Sigmoid colon (tissue), 7 donors: ENCODE data around the gene AKR1C4. TPM values are rescaled to one million over a fixed set of nuclear protein-coding genes. Genes with fewer than 3 reads are reported as not detected.

ENCODE experiments used
- DNase-seq: peaks from one replicate; pipeline ENCODE4 v3.0.0-alpha.2; 2019
- H3K27ac ChIP-seq, 4 donors: fragments of 200-600 bp; sonication (generic); one replicate each; pipeline ENCODE4 v1.5.1; 2016 to 2019; ENCODE audit warnings: mild to moderate bottlenecking in 1 of 4
- H3K27me3 ChIP-seq, 3 donors: fragments of 200-600 bp; sonication (generic); one replicate each; pipeline ENCODE4 v1.5.1; 2019; ENCODE audit warnings: mild to moderate bottlenecking in 1 of 3
- H3K36me3 ChIP-seq, 4 donors: fragments of 200-600 bp; sonication (generic); one replicate each; pipeline ENCODE4 v1.5.1; 2016 to 2019
- H3K4me1 ChIP-seq, 4 donors: fragments of 200-600 bp; sonication (generic); one replicate each; pipeline ENCODE4 v1.5.1; 2017 to 2019
- H3K4me3 ChIP-seq, 4 donors: fragments of 200-600 bp; sonication (generic); one replicate each; pipeline ENCODE4 v1.5.1; 2017 to 2019; ENCODE audit warnings: mild to moderate bottlenecking in 2 of 4, moderate library complexity in 1 of 4
- H3K9me3 ChIP-seq, 4 donors: fragments of 200-600 bp in 3 of 4; sonication (generic) in 3 of 4; one replicate each; pipeline versions ENCODE4 v1.5.1 to v1.6.1; 2013 to 2019
- EP300 ChIP-seq, 4 donors: sonication (generic); formaldehyde crosslinking; IDR thresholded peaks; one replicate each; pipeline ENCODE4 v1.6.1; 2017; ENCODE audit warnings: antibody characterized with exemption in 4 of 4
- POLR2A ChIP-seq, 2 donors: fragments of 450-650 bp; IDR thresholded peaks; one replicate each; pipeline ENCODE4 v1.6.1; 2016; ENCODE audit warnings: antibody characterized with exemption in 2 of 2, mild to moderate bottlenecking in 2 of 2, moderate library complexity in 2 of 2
- POLR2AphosphoS5 ChIP-seq, 4 donors: sonication (generic); formaldehyde crosslinking; IDR thresholded peaks; one replicate each; pipeline ENCODE4 v1.6.1; 2017; ENCODE audit warnings: antibody characterized with exemption in 4 of 4
- WGBS, 2 donors: extraction: QIAGEN DNeasy Blood & Tissue Kit; methylation state at CpG; one replicate each; pipeline ENCODE4 v1.1.7; 2013; 5-methylcytosine and 5-hydroxymethylcytosine counted together
- intact Hi-C: fragments of 100-400 bp; cut with DNase I; formaldehyde crosslinking; loops from one replicate; pipeline ENCODE4 v1.15.1; 2023
- polyA plus RNA-seq, 3 donors: library from polyadenylated mRNA; stranded (reverse); fragments of 200-250 nt; gene quantifications; one replicate each; pipeline ENCODE4 v1.2.3, GENCODE V29; 2013
- total RNA-seq, 4 donors: library from RNA; depleted of rRNA; stranded (reverse); fragments of >200 nt; gene quantifications; one replicate each; pipeline ENCODE4 v1.1.0, GENCODE V29; 2016
- TF ChIP-seq, protein P1 (sequence below), 4 experiments: fragments of 450-650 bp in 3 of 4; fragments of 200-600 bp in 1 of 4; IDR thresholded peaks; one replicate each; pipeline ENCODE4 v1.5.1; 2016 to 2019; ENCODE audit warnings: antibody characterized with exemption in 4 of 4, mild to moderate bottlenecking in 3 of 4, moderate library complexity in 2 of 4
- donor health status: healthy with polysubstance abuse.
- donor health status: Bipolar disorder and iron deficiency.
- donor health status: healthy.

The AKR1C4 gene
- total and polyA plus RNA-seq, 7 donors = not detected

DNA sequence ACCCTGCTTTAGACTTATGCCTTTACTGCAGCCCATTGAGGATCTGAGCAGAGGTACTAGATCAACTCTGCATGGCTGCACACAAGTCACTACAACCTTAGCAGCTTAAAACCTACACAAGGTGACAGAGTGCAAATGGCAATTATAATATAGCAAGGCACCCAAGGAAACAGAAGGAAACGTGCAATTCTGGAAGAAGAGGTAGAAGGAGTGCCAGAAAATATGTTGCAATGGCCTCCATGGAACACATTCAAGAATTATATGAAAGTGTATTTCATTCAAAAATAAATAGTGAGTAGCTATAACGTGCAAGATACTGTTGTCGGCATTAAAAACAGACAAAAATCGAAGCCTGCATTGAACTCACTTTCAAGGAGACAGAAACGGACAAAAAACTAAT, 8.8 kb upstream of the AKR1C4 start:
- no peak for DNase-seq
- no peaks in the 10 kb centered on the region for H3K27me3 ChIP-seq
- H3K27ac ChIP-seq = no peak overlapping the region
- H3K9me3 ChIP-seq = no peaks in the 10 kb centered on the region
- intact Hi-C loops = no loop called here
- 83 to 88% methylated on average over 5 of the region's 5 CpGs for WGBS, 2 donors
- no peaks in the 10 kb centered on the region for H3K36me3 ChIP-seq
- H3K4me3 ChIP-seq = no peak overlapping the region
- TF ChIP-seq POLR2AphosphoS5 (IDR thresholded peaks at IDR 0.05) = no peak
- TF ChIP-seq, protein P1, sequence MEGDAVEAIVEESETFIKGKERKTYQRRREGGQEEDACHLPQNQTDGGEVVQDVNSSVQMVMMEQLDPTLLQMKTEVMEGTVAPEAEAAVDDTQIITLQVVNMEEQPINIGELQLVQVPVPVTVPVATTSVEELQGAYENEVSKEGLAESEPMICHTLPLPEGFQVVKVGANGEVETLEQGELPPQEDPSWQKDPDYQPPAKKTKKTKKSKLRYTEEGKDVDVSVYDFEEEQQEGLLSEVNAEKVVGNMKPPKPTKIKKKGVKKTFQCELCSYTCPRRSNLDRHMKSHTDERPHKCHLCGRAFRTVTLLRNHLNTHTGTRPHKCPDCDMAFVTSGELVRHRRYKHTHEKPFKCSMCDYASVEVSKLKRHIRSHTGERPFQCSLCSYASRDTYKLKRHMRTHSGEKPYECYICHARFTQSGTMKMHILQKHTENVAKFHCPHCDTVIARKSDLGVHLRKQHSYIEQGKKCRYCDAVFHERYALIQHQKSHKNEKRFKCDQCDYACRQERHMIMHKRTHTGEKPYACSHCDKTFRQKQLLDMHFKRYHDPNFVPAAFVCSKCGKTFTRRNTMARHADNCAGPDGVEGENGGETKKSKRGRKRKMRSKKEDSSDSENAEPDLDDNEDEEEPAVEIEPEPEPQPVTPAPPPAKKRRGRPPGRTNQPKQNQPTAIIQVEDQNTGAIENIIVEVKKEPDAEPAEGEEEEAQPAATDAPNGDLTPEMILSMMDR (IDR thresholded peaks at IDR 0.05) = no peak
- no peak for TF ChIP-seq POLR2A (IDR thresholded peaks at IDR 0.05)
- no peak for TF ChIP-seq EP300 (IDR thresholded peaks at IDR 0.05)
- H3K4me1 ChIP-seq = no peaks in the 10 kb centered on the region

DNA sequence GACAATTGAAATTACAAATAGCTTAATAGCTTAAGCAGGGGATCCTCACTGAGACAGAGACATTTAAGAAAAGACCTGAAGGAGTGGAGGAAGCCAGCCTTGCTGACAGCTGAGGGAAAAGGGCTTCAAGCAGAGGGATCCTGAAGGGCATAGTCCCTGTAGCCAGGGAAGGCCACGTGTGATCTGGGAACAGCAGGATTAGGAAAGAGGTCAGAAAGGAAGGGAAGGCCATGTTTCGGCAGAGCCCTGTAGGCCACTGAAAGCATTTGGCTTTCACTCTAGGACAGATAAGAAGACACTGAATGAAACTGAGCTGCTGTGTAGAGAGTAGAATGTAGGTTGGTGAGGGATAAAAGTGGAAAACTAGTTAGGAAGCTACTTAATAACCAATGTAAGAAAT, 8.3 kb upstream of the AKR1C4 start:
- no peaks in the 10 kb centered on the region for H3K4me1 ChIP-seq
- 80 to 86% methylated on average over 2 of the region's 2 CpGs for WGBS, 2 donors
- DNase-seq = no peak
- no peak overlapping the region for H3K4me3 ChIP-seq
- H3K9me3 ChIP-seq = no peaks in the 10 kb centered on the region
- TF ChIP-seq POLR2A (IDR thresholded peaks at IDR 0.05) (no peak), EP300 (IDR thresholded peaks at IDR 0.05) (no peak), POLR2AphosphoS5 (IDR thresholded peaks at IDR 0.05) (no peak)
- TF ChIP-seq, protein P1 (IDR thresholded peaks at IDR 0.05) = no peak
- H3K27ac ChIP-seq = no peak overlapping the region
- intact Hi-C loops = no loop called here
- H3K36me3 ChIP-seq = no peaks in the 10 kb centered on the region
- H3K27me3 ChIP-seq = no peaks in the 10 kb centered on the region

DNA sequence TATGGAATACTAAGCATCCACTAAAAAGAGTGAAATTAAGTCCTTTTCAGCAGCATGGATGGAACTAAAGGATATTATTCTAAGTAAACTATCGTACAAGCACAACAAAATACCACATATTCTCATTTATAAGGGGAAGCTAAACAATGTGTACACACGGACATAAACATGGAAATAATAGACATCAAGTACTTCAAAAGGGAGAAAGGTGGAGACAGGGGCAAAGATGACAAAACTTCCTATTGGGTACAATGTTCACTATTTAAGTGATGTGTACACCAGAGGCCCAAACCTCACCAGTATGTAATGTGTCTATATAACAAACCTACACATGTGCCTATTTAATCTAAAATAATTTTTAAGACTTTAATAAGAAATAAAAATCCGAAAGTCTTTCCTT, 2.2 kb upstream of the AKR1C4 start:
- WGBS, 2 donors = 92 to 93% methylated on average over 3 of the region's 3 CpGs
- no peaks in the 10 kb centered on the region for H3K36me3 ChIP-seq

DNA sequence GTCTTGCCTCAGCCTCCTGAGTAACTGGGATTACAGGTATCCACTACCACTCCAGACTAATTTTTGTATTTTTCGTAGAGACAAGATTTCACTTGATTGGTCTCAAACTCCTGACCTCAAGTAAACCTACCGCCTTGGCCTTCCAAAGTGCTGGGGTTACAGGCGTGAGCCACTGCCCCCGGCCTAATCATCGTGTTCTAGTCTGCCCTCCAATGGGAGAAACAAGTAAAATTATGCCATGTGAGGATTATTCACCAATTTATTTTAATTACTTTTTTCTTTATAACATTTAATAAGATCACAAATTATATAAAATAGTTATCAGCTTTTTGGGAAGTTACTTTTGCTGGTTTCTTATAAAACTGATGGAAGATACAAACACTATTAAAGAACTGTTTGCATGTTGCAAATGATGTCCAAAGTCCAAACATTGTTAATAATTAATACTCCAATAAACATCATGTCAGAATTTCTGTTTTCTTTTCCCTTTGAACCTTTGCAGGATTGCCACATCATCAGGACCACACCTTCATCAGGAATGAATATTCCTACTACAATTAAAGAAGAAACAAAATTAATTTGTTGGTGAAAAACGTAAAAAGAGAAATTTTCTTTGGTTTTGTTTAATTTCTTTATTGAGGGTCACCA, 786 bp upstream of the AKR1C4 start:
- 84 to 85% methylated on average over 6 of the region's 6 CpGs for WGBS, 2 donors
- Histone ChIP-seq H3K4me1 (no peaks in the 10 kb centered on the region), H3K27ac (no peak overlapping the region), H3K36me3 (no peaks in the 10 kb centered on the region), H3K4me3 (no peak overlapping the region), H3K27me3 (no peaks in the 10 kb centered on the region), H3K9me3 (no peaks in the 10 kb centered on the region)
- no peak for DNase-seq
- intact Hi-C loops = no loop called here
- TF ChIP-seq POLR2A (IDR thresholded peaks at IDR 0.05) = no peak
- TF ChIP-seq EP300 (IDR thresholded peaks at IDR 0.05) = no peak
- TF ChIP-seq, protein P1 (IDR thresholded peaks at IDR 0.05) = no peak
- no peak for TF ChIP-seq POLR2AphosphoS5 (IDR thresholded peaks at IDR 0.05)

More for the DNA sequence above, 2.2 kb upstream of the AKR1C4 start:
- Histone ChIP-seq H3K27ac (no peak overlapping the region), H3K4me1 (no peaks in the 10 kb centered on the region), H3K27me3 (no peaks in the 10 kb centered on the region), H3K4me3 (no peak overlapping the region), H3K9me3 (no peaks in the 10 kb centered on the region)
- DNase-seq = no peak
- TF ChIP-seq POLR2A (IDR thresholded peaks at IDR 0.05) (no peak), POLR2AphosphoS5 (IDR thresholded peaks at IDR 0.05) (no peak), EP300 (IDR thresholded peaks at IDR 0.05) (no peak)
- TF ChIP-seq, protein P1 (IDR thresholded peaks at IDR 0.05) = no peak
- intact Hi-C loops = no loop called here

DNA sequence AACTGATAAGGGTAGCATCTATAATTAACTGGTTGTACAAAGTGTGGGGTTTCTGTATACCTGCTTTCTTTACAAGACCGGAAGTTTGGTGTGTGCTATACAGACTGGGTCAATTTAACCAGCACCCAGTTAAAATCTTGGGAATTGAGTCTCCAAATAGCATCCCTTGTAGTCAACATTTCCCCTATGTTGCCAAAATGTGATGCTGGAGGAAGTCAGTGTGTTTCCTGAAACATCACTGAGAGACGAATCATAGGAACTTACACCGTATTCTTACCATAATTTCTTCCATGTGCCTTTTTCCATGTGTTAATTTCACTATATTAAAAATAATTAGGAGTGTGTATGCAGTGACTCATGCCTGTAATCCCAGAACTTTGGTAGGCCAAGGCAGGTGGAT, 1.7 kb downstream of the AKR1C4 start:
- intact Hi-C loops = no loop called here
- H3K27ac ChIP-seq = no peak overlapping the region
- TF ChIP-seq, protein P1 (IDR thresholded peaks at IDR 0.05) = no peak
- TF ChIP-seq EP300 (IDR thresholded peaks at IDR 0.05) (no peak), POLR2AphosphoS5 (IDR thresholded peaks at IDR 0.05) (no peak)
- no peak for DNase-seq
- H3K4me1 ChIP-seq = no peaks in the 10 kb centered on the region
- no peaks in the 10 kb centered on the region for H3K36me3 ChIP-seq
- H3K9me3 ChIP-seq = no peaks in the 10 kb centered on the region
- H3K27me3 ChIP-seq = peaks cover 0 to 3% (median 0%) of the 10 kb centered on the region in 3 donors
- 80 to 81% methylated on average over 3 of the region's 3 CpGs for WGBS, 2 donors
- H3K4me3 ChIP-seq = no peak overlapping the region
